Endothelial cell (in vitro differentiated cells): Measurements from ENCODE around the gene DOCK6. TPM values are rescaled to one million over a fixed set of nuclear protein-coding genes. Genes with fewer than 3 reads are reported as not detected.
A peak's percentile ranks its signal among the peaks of the same experiment; 100 is the strongest.

ENCODE experiments used
- DNase-seq: peaks from one replicate; pipeline ENCODE4 v3.0.0; 2021; ENCODE audit warnings: low spot score
- H3K27ac Mint-ChIP-seq: one replicate; pipeline ENCODE4 v1.8.0; 2021; ENCODE audit warnings: mixed read lengths, inconsistent platforms; ENCODE audit not compliant: unreplicated experiment
- H3K27me3 Mint-ChIP-seq: one replicate; pipeline ENCODE4 v1.8.0; 2021; ENCODE audit warnings: mild to moderate bottlenecking, moderate library complexity, mixed read lengths, inconsistent platforms; ENCODE audit not compliant: unreplicated experiment
- H3K36me3 Mint-ChIP-seq: one replicate; pipeline ENCODE4 v1.8.0; 2021; ENCODE audit warnings: mild to moderate bottlenecking, low read depth, mixed read lengths, inconsistent platforms; ENCODE audit not compliant: unreplicated experiment
- H3K4me1 Mint-ChIP-seq: one replicate; pipeline ENCODE4 v1.8.0; 2021; ENCODE audit warnings: mild to moderate bottlenecking, mixed read lengths, inconsistent platforms; ENCODE audit not compliant: unreplicated experiment
- H3K4me3 Mint-ChIP-seq: one replicate; pipeline ENCODE4 v1.8.0; 2021; ENCODE audit warnings: mild to moderate bottlenecking, mixed read lengths, inconsistent platforms; ENCODE audit not compliant: unreplicated experiment
- H3K9me3 Mint-ChIP-seq: one replicate; pipeline ENCODE4 v1.8.0; 2021; ENCODE audit warnings: mixed read lengths, inconsistent platforms; ENCODE audit not compliant: unreplicated experiment
- total RNA-seq: library from RNA; stranded (reverse); fragmentation: NEBNext Ultra II Directional; extraction: Animal tissue kit (Norgen Biotek cat#: 25700); gene quantifications from one replicate; pipeline ENCODE4 v1.2.1, GENCODE V29; 2021; ENCODE audit not compliant: unreplicated experiment
- TF ChIP-seq, protein P1 (sequence below): fragments of 200-600 bp; sonication (generic); IDR thresholded peaks from one replicate; pipeline ENCODE4 v1.5.0; 2021; ENCODE audit warnings: antibody characterized with exemption; ENCODE audit not compliant: unreplicated experiment

Gene DOCK6
- total RNA-seq, 1 donor from 2014 or later: 411 TPM

GRCh38 chr19:11243798-11244169 is 18.5 kb downstream of the DOCK6 start:
- Mint-ChIP-seq H3K27ac (no peak overlapping the region), H3K9me3 (no peaks in the 10 kb centered on the region), H3K4me3 (peak overlapping the region; percentile 76), H3K4me1 (peaks cover 8% of the 10 kb centered on the region), H3K27me3 (peaks cover 15% of the 10 kb centered on the region), H3K36me3 (peaks cover 77% of the 10 kb centered on the region)
- TF ChIP-seq, protein P1, sequence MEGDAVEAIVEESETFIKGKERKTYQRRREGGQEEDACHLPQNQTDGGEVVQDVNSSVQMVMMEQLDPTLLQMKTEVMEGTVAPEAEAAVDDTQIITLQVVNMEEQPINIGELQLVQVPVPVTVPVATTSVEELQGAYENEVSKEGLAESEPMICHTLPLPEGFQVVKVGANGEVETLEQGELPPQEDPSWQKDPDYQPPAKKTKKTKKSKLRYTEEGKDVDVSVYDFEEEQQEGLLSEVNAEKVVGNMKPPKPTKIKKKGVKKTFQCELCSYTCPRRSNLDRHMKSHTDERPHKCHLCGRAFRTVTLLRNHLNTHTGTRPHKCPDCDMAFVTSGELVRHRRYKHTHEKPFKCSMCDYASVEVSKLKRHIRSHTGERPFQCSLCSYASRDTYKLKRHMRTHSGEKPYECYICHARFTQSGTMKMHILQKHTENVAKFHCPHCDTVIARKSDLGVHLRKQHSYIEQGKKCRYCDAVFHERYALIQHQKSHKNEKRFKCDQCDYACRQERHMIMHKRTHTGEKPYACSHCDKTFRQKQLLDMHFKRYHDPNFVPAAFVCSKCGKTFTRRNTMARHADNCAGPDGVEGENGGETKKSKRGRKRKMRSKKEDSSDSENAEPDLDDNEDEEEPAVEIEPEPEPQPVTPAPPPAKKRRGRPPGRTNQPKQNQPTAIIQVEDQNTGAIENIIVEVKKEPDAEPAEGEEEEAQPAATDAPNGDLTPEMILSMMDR: no peak
- no peak for DNase-seq

GRCh38 chr19:11242864-11243797 is 19.2 kb downstream of the DOCK6 start:
- Mint-ChIP-seq H3K27me3 (peaks cover 17% of the 10 kb centered on the region), H3K27ac (no peak overlapping the region), H3K36me3 (peaks cover 77% of the 10 kb centered on the region), H3K9me3 (no peaks in the 10 kb centered on the region), H3K4me1 (peaks cover 9% of the 10 kb centered on the region), H3K4me3 (peak overlapping the region; percentile 75)
- TF ChIP-seq, protein P1: peak; percentile 83
- DNase-seq: peak; percentile 99

- TF ChIP-seq, protein P1: no peak
- Mint-ChIP-seq H3K27ac (no peak overlapping the region), H3K36me3 (peaks cover 79% of the 10 kb centered on the region), H3K9me3 (no peaks in the 10 kb centered on the region), H3K4me1 (peaks cover 16% of the 10 kb centered on the region), H3K4me3 (no peak overlapping the region), H3K27me3 (peaks cover 18% of the 10 kb centered on the region)
- DNase-seq: no peak
These were observed 20.3 kb downstream of the DOCK6 start for GRCh38 chr19:11242025-11242424.

DNA sequence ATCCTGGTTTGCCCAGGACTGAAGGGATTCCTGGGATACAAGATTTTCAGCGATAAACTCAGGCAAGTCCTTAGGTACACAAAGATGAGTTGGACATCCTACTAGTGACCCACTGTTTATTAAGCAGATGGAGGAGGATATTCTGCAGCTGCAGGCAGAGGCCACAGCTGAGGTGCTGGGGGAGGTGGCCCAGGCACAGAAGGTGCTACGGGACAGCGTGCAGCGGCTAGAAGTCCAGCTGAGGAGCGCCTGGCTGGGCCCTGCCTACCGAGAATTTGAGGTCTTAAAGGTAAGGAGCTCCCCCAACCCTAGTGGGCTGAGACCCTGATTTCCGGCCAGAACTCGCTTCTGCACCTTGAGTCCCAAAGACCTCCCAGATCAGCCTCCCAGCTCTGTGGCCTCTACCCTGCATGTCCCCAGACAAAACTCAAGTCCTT is 22.3 kb downstream of the DOCK6 start:
- Mint-ChIP-seq H3K27me3 (peaks cover 18% of the 10 kb centered on the region), H3K4me1 (peaks cover 18% of the 10 kb centered on the region), H3K36me3 (peaks cover 70% of the 10 kb centered on the region), H3K27ac (no peak overlapping the region), H3K9me3 (no peaks in the 10 kb centered on the region), H3K4me3 (peak overlapping the region; percentile 47)
- TF ChIP-seq, protein P1: no peak
- no peak for DNase-seq
